NK-92 (cell line): Measurements from ENCODE around the gene OR4D1.
"Not testable (repeated sequence)": the region's sequence is repeated elsewhere in the genome, so short reads cannot be mapped to it uniquely, and the experiment has no call there.

Experiments
- DNase-seq: peaks from one replicate; lab custom pipeline; 2025; ENCODE audit not compliant: unreplicated experiment; lab: John Stamatoyannopoulos, UW

Gene OR4D1

GRCh38 chr17:58147930-58148434, at the start of gene OR4D1:
Gene OR4D1 (plus strand): TSS chr17:58148384. CDS start chr17:58155154, 6,770 bp downstream.
- DNase-seq = no peak

DNA sequence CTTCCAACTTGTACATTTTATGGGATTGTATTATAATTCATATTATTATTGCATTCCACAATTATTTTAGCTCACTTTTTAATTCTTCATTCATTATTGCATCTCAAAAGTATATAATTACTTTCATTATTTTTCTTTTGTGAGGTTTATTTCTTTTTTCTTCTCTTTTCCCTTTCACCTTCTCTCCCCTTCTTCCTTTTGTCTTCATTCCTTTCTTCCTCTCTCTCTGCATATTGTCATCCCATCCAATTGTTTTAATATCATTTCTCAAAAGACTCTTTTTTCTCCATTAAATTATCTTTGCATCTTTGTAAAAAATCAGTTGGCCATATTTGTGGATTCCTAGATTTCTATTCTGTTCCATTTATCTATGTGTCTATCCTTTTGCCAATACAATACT, 47.7 kb upstream of the OR4D1 start:
- DNase-seq = no peak

GRCh38 chr17:58101898-58102297, 46.3 kb upstream of the OR4D1 start:
- DNase-seq = not testable (repeated sequence)

DNA sequence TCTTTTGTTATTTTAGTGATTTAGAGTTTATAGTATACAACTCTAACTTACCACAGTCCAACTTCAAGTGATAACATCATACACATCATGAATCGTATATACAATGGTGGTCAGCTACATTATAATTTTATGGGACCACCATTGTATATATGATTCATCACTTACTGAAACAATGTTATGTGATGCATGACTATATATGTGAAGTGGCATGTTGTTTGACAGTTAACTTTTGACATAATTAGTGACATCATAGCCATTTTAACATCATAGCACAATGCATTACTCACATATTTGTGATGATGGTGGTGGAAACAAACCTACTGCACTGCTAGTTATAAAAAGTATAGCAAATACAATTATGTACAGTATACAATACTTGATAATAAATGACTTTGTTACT, 43.1 kb upstream of the OR4D1 start:
- no peak for DNase-seq

DNA sequence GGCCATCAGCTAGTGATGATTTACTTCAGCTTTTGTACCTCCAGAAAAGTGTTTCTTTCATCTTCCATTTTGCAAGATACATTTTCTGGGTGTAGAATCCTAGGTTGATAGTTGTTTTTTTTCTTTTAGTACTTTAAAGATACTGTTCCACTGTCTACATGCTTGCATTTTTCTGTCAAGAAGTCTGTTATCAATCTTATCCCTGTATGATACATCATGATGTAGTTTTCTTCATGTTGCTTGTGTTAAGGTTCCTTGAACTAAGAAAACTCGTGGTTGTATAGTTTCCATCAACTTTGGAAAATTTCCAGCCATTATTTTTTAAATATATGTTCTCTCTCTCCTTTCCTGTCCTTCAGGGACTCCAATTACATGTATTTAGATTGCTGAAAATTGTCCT, 40.9 kb upstream of the OR4D1 start:
- DNase-seq = no peak

- no peak for DNase-seq
Measured at GRCh38 chr17:58109197-58109596, 39.0 kb upstream of the OR4D1 start.

DNA sequence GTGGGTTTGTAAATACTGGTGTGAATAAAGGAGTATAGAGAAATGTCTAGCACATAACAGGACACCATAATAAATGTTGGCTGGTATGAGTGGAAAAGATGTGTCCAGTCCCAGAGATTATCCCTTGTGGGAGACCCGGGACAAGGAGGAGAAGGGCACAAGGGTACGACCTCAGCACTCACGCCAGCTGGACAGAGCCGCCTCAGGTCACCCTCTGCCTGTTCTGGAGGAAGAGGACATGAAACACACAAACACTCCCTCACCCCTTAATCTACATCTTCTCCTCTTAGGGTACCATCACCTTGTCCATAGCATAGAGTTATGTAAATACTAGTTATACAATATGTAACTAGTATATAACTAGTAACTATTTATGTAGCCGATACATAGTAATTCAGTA, 38.2 kb upstream of the OR4D1 start:
- no peak for DNase-seq

- DNase-seq = no peak
Measured at GRCh38 chr17:58111676-58112075, 36.5 kb upstream of the OR4D1 start.

GRCh38 chr17:58112970-58113631, 35.1 kb upstream of the OR4D1 start:
- DNase-seq = peak; percentile 23

DNA sequence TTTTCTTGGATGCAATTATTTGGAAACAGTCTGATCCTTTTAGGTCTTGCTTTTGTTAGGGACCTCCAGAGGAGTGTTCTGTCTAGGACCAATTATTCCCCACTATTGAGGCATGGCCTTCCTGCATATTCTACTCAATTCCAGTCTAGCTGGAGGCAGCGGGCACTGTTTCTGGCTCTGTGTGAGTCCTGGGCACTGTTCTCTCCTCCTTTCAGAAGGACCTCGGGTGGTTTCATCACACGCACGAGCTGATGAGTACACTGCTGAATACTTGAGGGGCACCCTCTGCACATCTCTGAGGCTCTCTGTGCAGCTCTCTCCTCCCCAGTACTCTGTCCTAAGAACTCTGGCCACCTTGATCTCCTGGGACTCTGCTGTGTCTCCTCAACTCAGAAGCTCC, 34.2 kb upstream of the OR4D1 start:
- DNase-seq = no peak

GRCh38 chr17:58117382-58117781, 30.8 kb upstream of the OR4D1 start:
- no peak for DNase-seq

DNA sequence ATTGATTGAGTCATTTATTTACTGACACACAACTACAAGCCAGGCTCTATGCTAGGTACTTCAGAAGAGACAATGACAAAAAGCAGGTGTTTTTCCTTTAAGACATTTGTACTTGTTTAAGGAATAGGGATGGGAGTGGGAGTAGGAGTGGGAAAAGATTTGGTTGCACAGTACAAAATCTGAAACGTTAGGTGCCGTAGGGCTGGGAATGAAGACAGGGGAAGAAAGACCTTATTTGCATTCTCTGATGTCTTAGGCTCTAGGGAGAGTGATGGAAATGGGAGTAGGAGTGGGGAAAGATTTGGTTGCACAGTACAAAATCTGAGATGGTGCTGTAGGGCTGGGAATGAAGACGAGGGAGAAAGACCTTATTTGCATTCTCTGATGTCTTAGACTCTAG, 28.7 kb upstream of the OR4D1 start:
- DNase-seq = no peak

DNA sequence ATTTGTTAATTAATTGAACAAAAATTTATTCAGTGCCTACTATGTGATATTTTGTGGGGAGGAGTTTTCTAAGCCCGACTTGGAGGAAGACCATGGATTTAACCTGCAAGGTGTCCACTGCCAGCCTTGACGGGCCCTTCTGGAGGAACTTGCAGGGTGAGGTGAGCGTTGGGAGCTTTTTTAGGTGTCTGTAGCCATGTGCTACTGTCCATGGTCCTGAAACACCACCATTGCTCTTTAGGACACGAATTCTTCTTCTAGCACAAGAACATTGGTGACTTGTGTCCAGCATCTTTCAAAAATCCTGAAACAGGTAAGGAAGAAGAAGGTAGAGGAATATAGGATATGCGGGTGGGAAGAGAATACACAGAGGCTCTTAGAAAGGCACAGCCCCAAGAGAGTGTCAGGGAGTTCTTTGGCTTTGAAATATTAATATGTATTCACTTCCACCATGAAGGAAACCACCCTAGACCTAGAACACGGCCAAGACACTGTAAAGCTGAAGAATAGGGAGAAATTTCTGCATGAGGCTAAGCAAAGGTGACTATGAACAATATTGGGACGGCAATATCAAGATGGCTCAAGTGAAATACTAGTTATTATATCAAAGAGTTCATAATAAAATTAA, 27.9 kb upstream of the OR4D1 start:
- DNase-seq = no peak

DNA sequence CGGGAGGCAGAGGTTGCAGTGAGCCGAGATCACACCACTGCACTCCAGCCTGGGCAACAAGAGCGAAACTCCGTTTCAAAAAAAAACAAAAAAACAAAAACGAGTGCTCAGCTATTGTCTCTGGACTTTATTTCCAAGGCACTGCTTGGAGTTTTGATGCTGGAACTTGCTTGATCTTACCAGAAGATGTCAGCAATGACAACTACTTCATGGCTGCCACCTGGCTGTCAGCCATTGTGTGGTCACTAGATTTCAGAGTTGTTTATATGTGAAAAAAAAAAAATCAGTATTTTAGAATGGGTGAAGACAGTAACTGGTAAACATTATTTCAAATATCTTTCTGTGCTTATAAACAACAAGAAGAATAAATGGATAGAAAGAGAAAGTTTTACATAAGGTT, 26.3 kb upstream of the OR4D1 start:
- no peak for DNase-seq

DNA sequence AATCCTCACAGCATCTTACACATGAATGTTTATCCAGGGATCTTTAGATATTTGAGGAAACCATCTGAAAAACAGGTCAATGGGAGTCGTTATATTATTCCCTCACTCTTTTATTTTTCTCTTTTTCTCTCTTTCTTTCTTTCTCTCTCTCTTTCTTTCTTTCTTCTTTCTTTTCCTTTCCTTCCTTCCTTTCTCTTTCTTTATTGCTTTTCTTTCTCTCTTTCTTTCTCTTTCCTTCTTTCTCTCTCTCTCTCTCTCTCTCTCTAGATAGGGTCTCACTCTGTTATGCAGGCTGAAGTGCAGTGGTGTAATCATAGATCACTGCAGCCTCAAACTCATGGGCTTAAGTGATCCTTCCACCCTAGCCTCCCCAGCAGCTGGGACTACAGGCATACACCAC, 20.3 kb upstream of the OR4D1 start:
- DNase-seq = no peak

DNA sequence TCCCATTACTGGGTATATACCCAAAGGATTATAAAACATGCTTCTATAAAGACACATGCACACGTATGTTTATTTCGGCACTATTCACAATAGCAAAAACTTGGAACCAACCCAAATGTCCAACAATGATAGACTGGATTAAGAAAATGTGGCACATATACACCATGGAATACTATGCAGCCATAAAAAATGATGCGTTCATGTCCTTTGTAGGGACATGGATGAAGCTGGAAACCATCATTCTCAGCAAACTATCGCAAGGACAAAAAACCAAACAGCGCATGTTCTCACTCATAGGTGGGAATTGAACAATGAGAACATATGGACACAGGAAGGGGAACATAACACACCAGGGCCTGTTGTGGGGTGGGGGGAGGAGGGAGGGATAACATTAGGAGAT, 15.5 kb upstream of the OR4D1 start:
- not testable (repeated sequence) for DNase-seq

GRCh38 chr17:58136669-58137279, 11.4 kb upstream of the OR4D1 start:
- DNase-seq = no peak

DNA sequence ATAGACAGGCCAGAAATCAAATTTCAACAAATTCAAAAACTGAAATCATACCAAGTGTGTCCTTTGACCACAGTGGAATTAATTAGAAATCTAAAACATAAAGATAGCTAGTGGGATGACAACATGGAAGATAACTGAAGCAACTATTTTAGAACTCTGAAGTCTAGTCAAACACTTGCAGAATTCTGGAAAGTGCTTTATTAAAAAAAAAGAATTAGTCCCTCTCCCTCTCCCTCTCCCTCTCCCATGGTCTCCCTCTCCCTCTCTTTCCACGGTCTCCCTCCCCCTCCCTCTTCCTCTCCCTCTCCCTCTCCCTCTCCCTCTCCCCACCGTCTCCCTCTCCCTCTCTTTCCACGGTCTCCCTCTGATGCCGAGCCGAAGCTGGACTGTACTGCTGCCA, 6.7 kb upstream of the OR4D1 start:
- no peak for DNase-seq

DNA sequence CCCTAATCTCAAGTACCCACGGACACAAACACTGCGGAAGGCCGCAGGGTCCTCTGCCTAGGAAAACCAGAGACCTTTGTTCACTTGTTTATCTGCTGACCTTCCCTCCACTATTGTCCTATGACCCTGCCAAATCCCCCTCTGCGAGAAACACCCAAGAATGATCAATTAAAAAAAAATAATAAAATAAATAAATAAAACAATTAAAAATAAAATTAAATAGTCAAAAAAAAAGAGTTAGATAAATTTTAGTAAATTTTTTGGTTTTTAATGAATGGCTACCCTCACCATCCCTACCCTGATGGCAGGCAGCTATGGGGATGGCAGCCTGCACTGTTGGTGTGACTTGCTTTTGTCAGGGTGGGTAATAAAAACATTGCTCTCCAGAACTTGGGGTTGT, 4.8 kb upstream of the OR4D1 start:
- not testable (repeated sequence) for DNase-seq

DNA sequence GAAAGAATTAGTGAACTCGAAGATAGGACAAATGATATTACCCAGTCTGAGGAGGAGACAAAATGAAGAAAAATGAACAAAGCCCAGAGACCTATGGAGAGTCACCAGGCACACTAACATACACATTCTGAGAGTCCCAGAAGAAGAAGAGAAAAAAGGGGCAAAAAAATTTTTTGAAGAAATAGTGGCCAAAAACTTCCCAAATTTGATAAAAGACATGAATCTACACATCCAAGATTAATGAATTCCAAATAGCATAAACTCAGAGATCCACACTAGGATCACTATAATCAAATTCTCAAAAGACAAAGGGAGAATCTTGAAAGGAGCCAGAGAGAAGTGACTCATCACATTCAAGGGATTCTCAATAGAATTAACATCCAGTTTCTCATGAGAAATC, 3.4 kb upstream of the OR4D1 start:
- DNase-seq = no peak

DNA sequence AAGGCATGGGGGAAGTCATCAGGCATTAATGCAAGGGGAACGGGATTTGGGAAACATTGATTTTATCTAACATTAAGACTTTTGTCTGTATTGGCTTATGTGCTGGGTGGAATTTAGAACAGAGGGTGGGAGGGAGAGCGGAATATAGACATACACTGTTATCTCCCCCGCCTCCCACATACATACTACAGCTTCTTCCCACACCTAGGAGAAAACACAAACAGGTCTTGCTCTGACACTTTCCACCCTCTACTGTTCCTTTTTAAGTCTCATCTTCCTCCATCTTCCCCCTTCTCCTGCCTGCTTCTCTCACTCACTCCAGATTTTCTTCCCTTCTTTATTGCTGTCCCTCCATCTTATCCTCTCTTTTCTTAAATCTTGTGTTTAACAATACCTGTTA, 425 bp downstream of the OR4D1 start:
- DNase-seq = no peak

DNA sequence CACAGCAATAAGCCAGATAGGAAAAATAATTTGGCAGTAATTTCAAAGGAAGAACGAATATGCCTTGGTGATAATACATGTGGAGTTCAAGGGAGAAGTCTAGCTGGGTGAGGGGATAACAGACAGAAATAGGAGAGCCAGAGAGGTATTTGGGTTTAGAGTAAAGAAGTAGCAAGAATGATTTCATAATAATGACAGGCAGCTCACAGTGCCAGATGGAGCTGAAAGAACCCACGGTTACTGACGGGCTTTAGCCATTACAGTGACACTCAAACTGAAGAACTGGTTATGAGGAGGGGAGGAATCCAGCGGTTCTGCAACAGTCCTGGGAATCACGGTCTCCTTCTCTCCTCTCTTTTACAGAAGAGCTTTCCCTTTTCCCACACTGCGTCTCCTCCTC, 2.2 kb downstream of the OR4D1 start:
- DNase-seq = no peak
